Neural progenitor cell (in vitro differentiated cells): ENCODE results near the gene OR4D5. TPM values are rescaled to one million over a fixed set of nuclear protein-coding genes. Genes with fewer than 3 reads are reported as not detected.

Experiments used
- DNase-seq: peaks from one replicate; pipeline ENCODE4 v3.0.0-alpha.2; 2016; ENCODE audit warnings: low spot score
- H2AFZ ChIP-seq: fragments of 200-600 bp; sonication (generic); replicated peaks from 2 replicates; pipeline ENCODE4 v1.6.1; 2016; ENCODE audit warnings: antibody characterized with exemption
- H3F3A ChIP-seq: fragments of 200-600 bp; sonication (generic); 2 replicates; pipeline ENCODE4 v1.6.1; 2016; ENCODE audit warnings: antibody characterized with exemption, low read depth
- H3K27ac ChIP-seq: fragments of 200-600 bp; sonication (generic); 2 replicates; pipeline ENCODE4 v1.5.1; 2016; ENCODE audit warnings: mild to moderate bottlenecking
- H3K27me3 ChIP-seq: fragments of 200-600 bp; sonication (generic); 2 replicates; pipeline ENCODE4 v1.6.1; 2016; ENCODE audit warnings: mild to moderate bottlenecking, moderate library complexity
- H3K36me3 ChIP-seq: fragments of 200-600 bp; sonication (generic); 2 replicates; pipeline ENCODE4 v1.5.1; 2016
- H3K4me1 ChIP-seq: fragments of 200-600 bp; sonication (generic); 2 replicates; pipeline ENCODE4 v1.6.1; 2016; ENCODE audit warnings: mixed run types
- H3K4me2 ChIP-seq: fragments of 200-600 bp; sonication (generic); 2 replicates; pipeline ENCODE4 v1.6.1; 2016
- H3K4me3 ChIP-seq: fragments of 200-600 bp; sonication (generic); 2 replicates; pipeline ENCODE4 v1.5.1; 2016
- H3K79me2 ChIP-seq: fragments of 200-600 bp; sonication (generic); 2 replicates; pipeline ENCODE4 v1.6.1; 2016; ENCODE audit warnings: low read depth
- H3K9ac ChIP-seq: fragments of 200-600 bp; sonication (generic); 2 replicates; pipeline ENCODE4 v1.6.1; 2016
- H3K9me3 ChIP-seq: fragments of 200-600 bp; sonication (generic); 2 replicates; pipeline ENCODE4 v1.5.1; 2016; ENCODE audit warnings: low read depth
- H4K20me1 ChIP-seq: fragments of 200-600 bp; sonication (generic); 2 replicates; pipeline ENCODE4 v1.6.1; 2016; ENCODE audit warnings: low read depth
- H3K27ac Mint-ChIP-seq: 3 replicates; pipeline ENCODE4 v1.8.0; 2021; ENCODE audit warnings: mixed read lengths
- H3K27me3 Mint-ChIP-seq: 2 replicates; pipeline ENCODE4 v1.8.0; 2022; ENCODE audit warnings: low read depth, mild to moderate bottlenecking, inconsistent platforms, moderate library complexity, mixed read lengths; ENCODE audit not compliant: insufficient read depth
- H3K36me3 Mint-ChIP-seq: 3 replicates; pipeline ENCODE4 v1.8.0; 2021; ENCODE audit warnings: mixed read lengths
- H3K4me1 Mint-ChIP-seq: 3 replicates; pipeline ENCODE4 v1.8.0; 2021; ENCODE audit warnings: mixed read lengths
- H3K4me3 Mint-ChIP-seq: 3 replicates; pipeline ENCODE4 v1.8.0; 2021; ENCODE audit warnings: mild to moderate bottlenecking, moderate library complexity, mixed read lengths
- H3K9me3 Mint-ChIP-seq: 3 replicates; pipeline ENCODE4 v1.8.0; 2020; ENCODE audit warnings: mixed read lengths
- CTCF ChIP-seq: fragments of 200-600 bp; sonication (generic); IDR thresholded peaks from 2 replicates; pipeline ENCODE4 v1.5.1; 2017; ENCODE audit warnings: antibody characterized with exemption, mild to moderate bottlenecking
- EZH2 ChIP-seq: fragments of 200-600 bp; sonication (generic); IDR thresholded peaks from 2 replicates; pipeline ENCODE4 v1.6.1; 2017; ENCODE audit warnings: antibody characterized with exemption, mild to moderate bottlenecking, moderate library complexity
- EZH2phosphoT487 ChIP-seq: fragments of 200-600 bp; sonication (generic); IDR thresholded peaks from 2 replicates; pipeline ENCODE4 v1.6.1; 2017; ENCODE audit warnings: antibody characterized with exemption
- total RNA-seq: library from RNA; depleted of rRNA; stranded (reverse); fragments of >200 nt; gene quantifications from 2 replicates; pipeline ENCODE4 v1.2.3, GENCODE V29; 2015; ENCODE audit warnings: low replicate concordance

The OR4D5 gene
- total RNA-seq, 1 donor from 2014 or later, result not detected

DNA sequence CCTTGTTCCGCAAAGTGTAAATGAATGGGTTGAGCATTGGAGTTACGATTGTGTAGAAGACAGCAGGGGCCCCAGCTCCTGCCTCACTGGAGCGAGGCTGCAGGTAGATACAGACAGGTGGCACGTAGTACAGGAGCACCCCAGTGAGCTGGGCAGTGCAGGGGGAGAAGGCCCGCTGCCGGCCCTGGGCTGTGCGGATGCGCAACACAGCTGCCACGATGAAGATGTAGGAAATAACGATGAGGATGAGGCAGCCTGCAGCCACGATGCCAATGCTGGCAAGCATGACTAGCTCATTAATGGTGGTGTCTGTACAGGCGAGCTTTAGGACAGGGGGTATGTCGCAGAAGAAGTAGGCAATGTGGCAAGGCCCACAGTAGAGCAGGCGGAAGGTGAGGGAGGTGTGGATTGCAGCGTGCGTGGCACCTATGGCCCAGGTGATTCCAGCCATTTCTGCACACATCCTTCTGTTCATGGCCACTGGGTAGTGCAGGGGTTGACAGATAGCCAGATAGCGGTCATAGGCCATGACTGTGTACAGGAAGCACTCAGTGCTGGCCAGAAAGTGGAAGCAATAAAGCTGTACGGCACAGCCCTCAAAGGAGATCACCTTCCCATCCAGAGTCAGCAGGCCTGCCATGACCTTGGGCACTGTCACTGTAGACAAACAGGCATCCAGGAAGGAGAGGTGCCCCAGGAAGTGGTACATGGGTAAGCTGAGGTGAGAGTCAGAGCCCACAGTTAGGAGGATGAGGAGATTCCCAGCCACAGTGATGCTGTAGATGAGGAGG, 37.5 kb downstream of the OR4D5 start:
- no peak for TF ChIP-seq EZH2
- TF ChIP-seq CTCF, result no peak
- TF ChIP-seq EZH2phosphoT487, result no peak
- Histone ChIP-seq H4K20me1 (no peaks in the 10 kb centered on the region), H3K27ac (no peak overlapping the region), H3K4me2 (no peak overlapping the region), H3K9ac (no peak overlapping the region), H3K27me3 (no peaks in the 10 kb centered on the region), H3K79me2 (no peaks in the 10 kb centered on the region), H3K4me3 (no peak overlapping the region), H3K36me3 (no peaks in the 10 kb centered on the region), H3K9me3 (no peaks in the 10 kb centered on the region), H3F3A (peaks cover 7% of the 10 kb centered on the region), H3K4me1 (peaks cover 20% of the 10 kb centered on the region), H2AFZ (no peak overlapping the region)
- peaks cover 5% of the 10 kb centered on the region for H3K4me1 Mint-ChIP-seq
- H3K27ac Mint-ChIP-seq, result no peak overlapping the region
- peaks cover 5% of the 10 kb centered on the region for H3K27me3 Mint-ChIP-seq
- DNase-seq, result no peak
- no peaks in the 10 kb centered on the region for H3K36me3 Mint-ChIP-seq
- peaks cover 3% of the 10 kb centered on the region for H3K9me3 Mint-ChIP-seq
- no peak overlapping the region for H3K4me3 Mint-ChIP-seq

DNA sequence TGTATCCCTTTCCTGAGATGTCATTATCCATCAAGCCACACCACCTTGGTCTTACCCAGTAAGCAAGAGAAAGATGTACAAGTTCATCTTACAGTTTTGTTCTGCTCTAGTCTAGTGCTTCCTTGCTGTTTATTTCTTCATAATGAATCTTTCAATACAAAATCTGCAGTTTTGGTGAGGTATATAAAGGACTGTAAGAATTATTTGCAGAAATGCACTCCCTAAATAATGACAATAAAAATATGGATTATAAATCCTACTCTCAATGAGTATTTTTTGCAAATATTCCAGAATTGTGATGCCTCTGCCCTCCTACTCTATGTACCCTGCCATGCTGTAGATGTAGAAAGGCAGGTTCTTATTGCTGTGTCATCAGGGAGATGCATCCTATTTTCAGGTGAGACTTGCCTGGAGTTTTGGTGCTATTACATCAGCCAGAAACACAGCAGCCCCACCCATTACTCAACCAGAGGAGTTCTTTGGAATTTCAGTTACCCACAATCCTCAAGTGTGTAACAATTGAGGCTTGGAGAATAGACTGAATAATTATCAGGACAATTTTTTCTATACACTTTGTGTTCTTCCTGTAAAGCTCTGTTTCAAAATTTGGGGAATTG, 38.4 kb downstream of the OR4D5 start, which contains the start of gene OR10S1:
Gene OR10S1, minus strand, starts transcription at position 51 of the 617 bp plus-strand sequence. CDS start 117 bp downstream, outside the sequence.
- Histone ChIP-seq H2AFZ (no peak within 1 kb of the TSS), H3K9me3 (peaks cover 5% of the 10 kb centered on the region), H3K27me3 (no peaks in the 10 kb centered on the region), H3K79me2 (no peaks in the 10 kb centered on the region), H4K20me1 (no peaks in the 10 kb centered on the region), H3K36me3 (no peaks in the 10 kb centered on the region), H3K4me3 (no peak within 1 kb of the TSS), H3K27ac (no peak within 1 kb of the TSS), H3K4me1 (peaks cover 20% of the 10 kb centered on the region), H3F3A (peaks cover 7% of the 10 kb centered on the region), H3K4me2 (no peak within 1 kb of the TSS), H3K9ac (no peak within 1 kb of the TSS)
- no peak within 1 kb of the TSS for H3K27ac Mint-ChIP-seq
- H3K4me3 Mint-ChIP-seq, result no peak within 1 kb of the TSS
- DNase-seq, result no peak
- H3K27me3 Mint-ChIP-seq, result peaks cover 5% of the 10 kb centered on the region
- no peaks in the 10 kb centered on the region for H3K36me3 Mint-ChIP-seq
- H3K9me3 Mint-ChIP-seq, result peaks cover 3% of the 10 kb centered on the region
- H3K4me1 Mint-ChIP-seq, result peaks cover 5% of the 10 kb centered on the region
- TF ChIP-seq CTCF (no peak), EZH2phosphoT487 (no peak), EZH2 (no peak)

DNA sequence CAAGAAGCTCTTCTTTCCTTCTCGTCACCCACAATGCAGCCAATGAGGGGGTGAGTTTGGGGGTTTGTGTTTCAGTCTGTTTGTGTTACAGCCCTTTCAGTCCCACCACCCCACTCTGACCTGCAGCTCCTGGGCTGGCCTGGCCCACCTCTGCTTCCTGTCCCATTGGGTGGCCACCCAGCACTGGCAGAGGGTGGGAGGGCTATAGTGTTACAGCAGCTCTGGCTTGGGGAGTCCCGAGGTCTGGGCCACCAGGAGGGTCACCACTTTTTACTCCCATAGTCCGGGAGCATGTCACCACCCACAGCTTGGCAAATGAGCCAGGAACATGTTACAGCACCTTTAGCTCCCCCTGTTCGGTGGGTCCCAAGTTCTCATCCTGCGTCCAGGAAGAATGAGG, 39.9 kb downstream of the OR4D5 start:
- Histone ChIP-seq H3K79me2 (no peaks in the 10 kb centered on the region), H3K27me3 (no peaks in the 10 kb centered on the region), H3K9ac (no peak overlapping the region), H3F3A (peaks cover 7% of the 10 kb centered on the region), H2AFZ (no peak overlapping the region), H3K36me3 (no peaks in the 10 kb centered on the region), H3K27ac (no peak overlapping the region), H3K9me3 (peaks cover 5% of the 10 kb centered on the region), H3K4me2 (no peak overlapping the region), H3K4me3 (no peak overlapping the region), H4K20me1 (no peaks in the 10 kb centered on the region), H3K4me1 (peaks cover 20% of the 10 kb centered on the region)
- Mint-ChIP-seq H3K4me3 (no peak overlapping the region), H3K27ac (no peak overlapping the region), H3K4me1 (peaks cover 5% of the 10 kb centered on the region), H3K36me3 (no peaks in the 10 kb centered on the region), H3K27me3 (peaks cover 3% of the 10 kb centered on the region), H3K9me3 (peaks cover 3% of the 10 kb centered on the region)
- TF ChIP-seq EZH2phosphoT487 (no peak), EZH2 (no peak), CTCF (no peak)
- no peak for DNase-seq

Other genes starting within 250 kb of the OR4D5 start
- 15.5 and 16.4 TPM in 2 replicates for gene ZNF202, start 198.0 kb upstream of the OR4D5 start, total RNA-seq
- not detected in 2 replicates for gene OR6X1, start 185.1 kb upstream of the OR4D5 start, total RNA-seq
- gene OR6M1, start 133.3 kb upstream of the OR4D5 start, total RNA-seq, result not detected in 2 replicates
- not detected in 2 replicates for gene TMEM225, start 53.9 kb upstream of the OR4D5 start, total RNA-seq
- gene OR8D4, start 37.5 kb upstream of the OR4D5 start, total RNA-seq, result not detected in 2 replicates
- not detected in 2 replicates for gene OR6T1, start 4.2 kb downstream of the OR4D5 start, total RNA-seq
- gene OR10S1, start 38.2 kb downstream of the OR4D5 start, total RNA-seq, result not detected in 2 replicates
- not detected in 2 replicates for gene OR10G6, start 55.5 kb downstream of the OR4D5 start, total RNA-seq
- not detected in 2 replicates for gene OR10G4, start 73.4 kb downstream of the OR4D5 start, total RNA-seq
- not detected in 2 replicates for gene OR10G9, start 83.4 kb downstream of the OR4D5 start, total RNA-seq
- gene OR10G8, start 87.2 kb downstream of the OR4D5 start, total RNA-seq, result not detected in 2 replicates
- not detected in 2 replicates for gene OR10G7, start 101.7 kb downstream of the OR4D5 start, total RNA-seq
- 24.5 and 27.3 TPM in 2 replicates for gene VWA5A, start 175.8 kb downstream of the OR4D5 start, total RNA-seq
- gene OR10D3, start 243.7 kb downstream of the OR4D5 start, total RNA-seq, result not detected in 2 replicates